ENCODE measurements around the gene EMD.

DNA sequence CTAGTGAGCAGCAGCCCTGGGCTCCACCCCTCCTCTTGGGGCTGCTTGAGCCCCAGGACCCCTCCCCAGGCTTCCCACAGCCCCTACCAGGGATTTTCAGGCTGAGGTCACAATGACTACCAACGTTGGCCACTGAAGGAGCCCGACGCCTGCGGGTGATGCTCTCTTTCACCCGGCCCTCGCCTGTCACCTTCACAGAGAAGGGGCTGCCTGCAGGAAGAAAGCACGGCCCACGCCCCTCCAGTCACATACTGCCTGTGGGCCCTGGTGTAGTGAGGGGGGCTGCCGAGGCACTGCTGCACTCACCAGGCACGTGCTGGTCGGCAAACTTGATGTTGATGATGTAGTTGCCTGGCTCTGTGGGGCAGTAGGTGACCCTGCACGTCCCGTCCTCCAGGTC, 26.6 kb upstream of the EMD start:
- TF ChIP-seq, protein P1, sequence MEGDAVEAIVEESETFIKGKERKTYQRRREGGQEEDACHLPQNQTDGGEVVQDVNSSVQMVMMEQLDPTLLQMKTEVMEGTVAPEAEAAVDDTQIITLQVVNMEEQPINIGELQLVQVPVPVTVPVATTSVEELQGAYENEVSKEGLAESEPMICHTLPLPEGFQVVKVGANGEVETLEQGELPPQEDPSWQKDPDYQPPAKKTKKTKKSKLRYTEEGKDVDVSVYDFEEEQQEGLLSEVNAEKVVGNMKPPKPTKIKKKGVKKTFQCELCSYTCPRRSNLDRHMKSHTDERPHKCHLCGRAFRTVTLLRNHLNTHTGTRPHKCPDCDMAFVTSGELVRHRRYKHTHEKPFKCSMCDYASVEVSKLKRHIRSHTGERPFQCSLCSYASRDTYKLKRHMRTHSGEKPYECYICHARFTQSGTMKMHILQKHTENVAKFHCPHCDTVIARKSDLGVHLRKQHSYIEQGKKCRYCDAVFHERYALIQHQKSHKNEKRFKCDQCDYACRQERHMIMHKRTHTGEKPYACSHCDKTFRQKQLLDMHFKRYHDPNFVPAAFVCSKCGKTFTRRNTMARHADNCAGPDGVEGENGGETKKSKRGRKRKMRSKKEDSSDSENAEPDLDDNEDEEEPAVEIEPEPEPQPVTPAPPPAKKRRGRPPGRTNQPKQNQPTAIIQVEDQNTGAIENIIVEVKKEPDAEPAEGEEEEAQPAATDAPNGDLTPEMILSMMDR (IDR thresholded peaks at IDR 0.05; ENCODE audit: insufficient read depth, low read length, poor library complexity, severe bottlenecking), result no peak
- TF ChIP-seq EZH2phosphoT487 (conservative IDR thresholded peaks at IDR 0.05; ENCODE audit: low read length), result no peak

All from SU-DHL-6 (cell line).